A673 (cell line): ENCODE measurements around the gene KRTAP10-5. TPM values are rescaled to one million over a fixed set of nuclear protein-coding genes. Genes with fewer than 3 reads are reported as not detected.

Experiments
- BruUV-seq: library from RNA; stranded (reverse); fragments of 400-500 nt; replicated peaks from 2 replicates; lab custom pipeline; 2021; lab: Mats Ljungman, UMichigan
- CTCF ChIA-PET: fragments of 300-600 bp; sonication (Branson Sonifier 250); formaldehyde crosslinking; loops from one replicate; lab custom pipeline; 2022; ENCODE audit warnings: antibody characterized with exemption; lab: Charles Lee
- POLR2A ChIA-PET: fragments of 300-600 bp; sonication (Branson Sonifier 250); formaldehyde crosslinking; loops from one replicate; lab custom pipeline; 2022; ENCODE audit warnings: antibody characterized with exemption; ENCODE audit not compliant: low non-redundant PET; lab: Charles Lee
- DNase-seq: peaks from one replicate; pipeline ENCODE4 v3.0.0-alpha.2; 2015; ENCODE audit warnings: low spot score
- H3K27ac ChIP-seq: fragments of 200-600 bp; sonication (generic); 2 replicates; pipeline ENCODE4 v1.5.1; 2016; ENCODE audit warnings: mixed run types, low read depth, mild to moderate bottlenecking, mixed read lengths, antibody characterized with exemption, low read length; ENCODE audit not compliant: poor library complexity, severe bottlenecking
- H3K27me3 ChIP-seq: fragments of 200-600 bp; sonication (generic); replicated peaks from 2 replicates; pipeline ENCODE4 v1.6.1; 2017; ENCODE audit warnings: mixed run types, low read depth, mild to moderate bottlenecking, mixed read lengths, antibody characterized with exemption, low read length; ENCODE audit not compliant: insufficient read depth, poor library complexity
- H3K36me3 ChIP-seq: fragments of 200-600 bp; sonication (generic); 2 replicates; pipeline ENCODE4 v1.6.1; 2016; ENCODE audit warnings: mixed run types, mild to moderate bottlenecking, mixed read lengths, antibody characterized with exemption, low read length; ENCODE audit not compliant: insufficient read depth, poor library complexity, severe bottlenecking
- H3K4me1 ChIP-seq: fragments of 200-600 bp; sonication (generic); 2 replicates; pipeline ENCODE4 v1.6.1; 2017; ENCODE audit warnings: mixed run types, mild to moderate bottlenecking, mixed read lengths, antibody characterized with exemption, low read length; ENCODE audit not compliant: insufficient read depth, poor library complexity, severe bottlenecking
- H3K4me3 ChIP-seq: fragments of 200-600 bp; sonication (generic); 2 replicates; pipeline ENCODE4 v1.5.1; 2016; ENCODE audit warnings: low read depth, mixed run types, mild to moderate bottlenecking, mixed read lengths, low read length; ENCODE audit not compliant: poor library complexity, severe bottlenecking
- H3K9me3 ChIP-seq: fragments of 200-600 bp; sonication (generic); 2 replicates; pipeline ENCODE4 v1.6.1; 2016; ENCODE audit warnings: mixed run types, low read depth, mild to moderate bottlenecking, mixed read lengths, antibody characterized with exemption, low read length; ENCODE audit not compliant: poor library complexity, severe bottlenecking
- CTCF ChIP-seq: fragments of 300-800, 200-600 bp; sonication (generic); conservative IDR thresholded peaks from 2 replicates; pipeline ENCODE4 v1.5.1; 2017; ENCODE audit warnings: low read depth, mild to moderate bottlenecking, antibody characterized with exemption, low read length, moderate library complexity, mixed read lengths
- EZH2 ChIP-seq: fragments of 200-600 bp; sonication (generic); IDR thresholded peaks from 2 replicates; pipeline ENCODE4 v1.6.1; 2017; ENCODE audit warnings: borderline replicate concordance, low read depth, mild to moderate bottlenecking, mixed read lengths, antibody characterized with exemption, low read length; ENCODE audit not compliant: poor library complexity, severe bottlenecking
- intact Hi-C: fragments of 100-400 bp; cut with micrococcal nuclease; formaldehyde crosslinking; loops from one replicate; pipeline ENCODE4 v1.10.0; 2022; ENCODE audit not compliant: unreplicated experiment
- total RNA-seq: library from RNA; stranded (reverse); gene quantifications from 2 replicates; pipeline ENCODE4 v1.2.3, GENCODE V29; 2021

The KRTAP10-5 gene
- total RNA-seq, 1 experiment from 2014 or later: not detected

DNA sequence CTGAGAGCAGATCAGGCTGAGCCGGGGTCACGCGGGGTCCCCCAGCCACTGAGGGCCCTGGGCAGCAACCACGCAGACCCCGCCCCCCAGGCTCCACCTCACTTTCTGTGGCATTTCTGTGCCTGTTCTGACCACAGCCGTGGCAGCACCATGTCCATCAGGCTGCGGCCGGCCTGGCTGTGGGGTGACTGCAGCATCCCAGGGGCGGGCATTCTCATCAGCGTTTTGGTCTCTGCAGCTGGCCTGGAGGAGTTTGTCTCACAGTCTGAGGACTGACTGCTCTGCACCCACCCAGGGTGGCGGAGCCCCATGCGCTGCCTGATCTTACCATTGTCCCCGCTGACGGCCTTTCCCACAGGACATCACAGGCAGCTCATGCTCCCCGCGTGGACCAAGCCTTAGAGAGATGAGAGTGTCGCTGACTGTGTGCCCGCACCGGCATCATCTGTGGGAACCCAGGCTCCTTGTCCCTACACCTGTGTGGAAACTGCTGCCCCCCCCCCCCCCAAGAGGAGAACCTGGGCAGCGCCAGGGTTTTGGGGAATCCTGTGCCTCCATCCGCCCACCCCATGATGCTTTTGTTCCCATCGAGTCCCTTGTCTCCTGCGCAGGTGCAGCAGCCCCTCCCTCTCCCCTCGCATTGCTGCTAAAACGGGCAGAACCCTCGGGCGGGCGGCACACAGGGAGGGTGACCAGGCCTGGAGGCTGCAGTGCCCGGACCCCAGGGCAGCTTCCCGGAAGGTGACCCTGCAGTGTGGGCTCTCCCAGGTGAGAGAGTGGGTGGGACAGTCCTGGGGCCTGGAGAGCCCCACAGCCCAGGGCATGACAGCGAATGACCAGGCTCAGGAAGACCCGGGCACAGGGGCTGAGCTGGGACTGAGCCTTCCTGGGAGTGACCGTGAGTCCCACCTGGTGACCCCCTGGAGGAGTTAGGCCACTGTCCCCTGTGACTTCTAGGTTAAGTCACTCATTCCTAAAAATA, 42.2 kb downstream of the KRTAP10-5 start:
- ChIA-PET CTCF (no interaction called here), POLR2A (no interaction called here)
- no peaks in the 10 kb centered on the region for H3K4me1 ChIP-seq
- H3K27ac ChIP-seq: no peak overlapping the region
- intact Hi-C loops: no loop called here
- no peak overlapping the region for H3K4me3 ChIP-seq
- no peak for DNase-seq
- H3K9me3 ChIP-seq: peaks cover 16% of the 10 kb centered on the region
- H3K27me3 ChIP-seq: no peaks in the 10 kb centered on the region
- no peak for TF ChIP-seq EZH2
- TF ChIP-seq CTCF: no peak
- no peaks in the 10 kb centered on the region for H3K36me3 ChIP-seq
- BruUV-seq: no TSS peak

- H3K4me3 ChIP-seq: no peak overlapping the region
- intact Hi-C loops: no loop called here
- no peaks in the 10 kb centered on the region for H3K4me1 ChIP-seq
- BruUV-seq: no TSS peak
- POLR2A ChIA-PET: no interaction called here
- no peak overlapping the region for H3K27ac ChIP-seq
- H3K36me3 ChIP-seq: no peaks in the 10 kb centered on the region
- no peaks in the 10 kb centered on the region for H3K27me3 ChIP-seq
- TF ChIP-seq EZH2 (no peak), CTCF (no peak)
- no peak for DNase-seq
- no peaks in the 10 kb centered on the region for H3K9me3 ChIP-seq
- CTCF ChIA-PET: interaction anchor here (0.6 to 0.7 kb wide), 2 partner anchors 206 to 259 kb away, joined by 3 to 6 read pairs; no protein-coding TSS in a partner anchor
These were observed 44.4 kb downstream of the KRTAP10-5 start for GRCh38 chr21:44535963-44536362.

DNA sequence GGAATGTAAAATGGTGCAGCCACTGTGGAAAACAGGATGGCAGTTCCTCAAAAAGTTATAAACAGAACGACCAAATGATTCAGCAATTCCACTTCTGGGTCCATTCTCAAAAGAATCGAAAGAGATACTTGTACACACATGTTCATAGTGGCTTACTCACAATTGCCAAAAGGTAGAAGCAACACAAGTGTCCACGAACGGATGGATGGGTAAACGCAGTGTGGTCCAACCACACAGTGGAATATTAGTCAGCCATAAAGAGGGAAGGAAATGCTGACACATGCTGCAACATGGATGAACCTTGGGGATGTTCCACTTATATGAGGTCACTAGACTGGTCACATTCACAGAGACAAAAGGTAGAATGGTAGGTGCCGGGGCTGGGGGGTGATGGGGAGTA, 45.7 kb downstream of the KRTAP10-5 start:
- Histone ChIP-seq H3K4me3 (no peak overlapping the region), H3K9me3 (no peaks in the 10 kb centered on the region), H3K4me1 (no peaks in the 10 kb centered on the region), H3K27me3 (no peaks in the 10 kb centered on the region), H3K27ac (no peak overlapping the region), H3K36me3 (no peaks in the 10 kb centered on the region)
- intact Hi-C loops: no loop called here
- no peak for DNase-seq
- ChIA-PET CTCF (no interaction called here), POLR2A (no interaction called here)
- BruUV-seq: no TSS peak
- TF ChIP-seq CTCF (no peak), EZH2 (no peak)
